ENCODE results near the gene PLBD2.

The PLBD2 gene

GRCh38 chr12:113393749-113394148, 35.4 kb downstream of the PLBD2 start:
- DNase-seq (ENCODE audit: low spot score) = no peak

- no peak for DNase-seq (ENCODE audit: low spot score)
These were observed 36.7 kb downstream of the PLBD2 start for GRCh38 chr12:113395119-113395518.

GRCh38 chr12:113396200-113396599, 37.8 kb downstream of the PLBD2 start:
- no peak for DNase-seq (ENCODE audit: low spot score)

- no peak for DNase-seq (ENCODE audit: low spot score)
These were observed 38.6 kb downstream of the PLBD2 start for GRCh38 chr12:113396828-113397496.

GRCh38 chr12:113397497-113398197, 39.3 kb downstream of the PLBD2 start:
- DNase-seq (ENCODE audit: low spot score) = no peak

- DNase-seq (ENCODE audit: low spot score) = no peak
These were observed 40.2 kb downstream of the PLBD2 start for GRCh38 chr12:113398346-113399290.

- DNase-seq (ENCODE audit: low spot score) = no peak
These were observed 41.1 kb downstream of the PLBD2 start for GRCh38 chr12:113399490-113399889.

GRCh38 chr12:113400362-113400761, 42.0 kb downstream of the PLBD2 start:
- no peak for DNase-seq (ENCODE audit: low spot score)

- DNase-seq (ENCODE audit: low spot score) = no peak
These were observed 42.9 kb downstream of the PLBD2 start for GRCh38 chr12:113401066-113402000.

GRCh38 chr12:113402586-113403260, 44.3 kb downstream of the PLBD2 start:
- no peak for DNase-seq (ENCODE audit: low spot score)

- DNase-seq (ENCODE audit: low spot score) = no peak
These were observed 45.3 kb downstream of the PLBD2 start, which contains the start of gene SDS for GRCh38 chr12:113403435-113404415. Gene SDS, minus strand, starts transcription at chr12:113403887. Its CDS starts 4,179 bp downstream, at chr12:113399708.

- no peak for DNase-seq (ENCODE audit: low spot score)
These were observed 47.3 kb downstream of the PLBD2 start for GRCh38 chr12:113405694-113406093.

- DNase-seq (ENCODE audit: low spot score) = peak; percentile 47
These were observed 49.7 kb downstream of the PLBD2 start for GRCh38 chr12:113407931-113408600.

- no peak for DNase-seq (ENCODE audit: low spot score)
These were observed 50.4 kb downstream of the PLBD2 start for GRCh38 chr12:113408756-113409298.

- no peak for DNase-seq (ENCODE audit: low spot score)
These were observed 51.2 kb downstream of the PLBD2 start for GRCh38 chr12:113409462-113410124.

- no peak for DNase-seq (ENCODE audit: low spot score)
These were observed 55.1 kb downstream of the PLBD2 start for GRCh38 chr12:113413488-113413939.

GRCh38 chr12:113414519-113415038, 56.2 kb downstream of the PLBD2 start:
- DNase-seq (ENCODE audit: low spot score) = no peak
